DND-41 (cell line): ENCODE measurements around the gene ALPL.

Experiments used
- ATAC-seq: fragments of 200-7000 bp; cut with Tn5 transposase; 3 replicates; pipeline ENCODE4 v1.9.1; 2021; ENCODE audit warnings: low read depth; ENCODE audit not compliant: insufficient read depth
- DNase-seq: peaks from one replicate; pipeline ENCODE4 v3.0.0-alpha.2; 2020
- H2AFZ ChIP-seq: 2 replicates; pipeline ENCODE4 v1.6.0; 2012; ENCODE audit warnings: low read depth, low read length
- H3K27ac ChIP-seq: 2 replicates; pipeline ENCODE4 v1.5.1; 2012; ENCODE audit warnings: low read length, inconsistent platforms
- H3K27me3 ChIP-seq: fragments of 200-600 bp; sonication (generic); 2 replicates; pipeline ENCODE4 v1.6.0; 2012; ENCODE audit warnings: low read length, mild to moderate bottlenecking, inconsistent platforms; ENCODE audit not compliant: insufficient read depth, poor library complexity
- H3K36me3 ChIP-seq: 2 replicates; pipeline ENCODE4 v1.5.1; 2012; ENCODE audit warnings: low read length, inconsistent platforms; ENCODE audit not compliant: insufficient read depth
- H3K4me1 ChIP-seq: 2 replicates; pipeline ENCODE4 v1.5.1; 2012; ENCODE audit warnings: mild to moderate bottlenecking, low read length; ENCODE audit not compliant: insufficient read depth
- H3K4me2 ChIP-seq: 2 replicates; pipeline ENCODE4 v1.6.0; 2012; ENCODE audit warnings: mild to moderate bottlenecking, moderate library complexity, low read length, inconsistent platforms; ENCODE audit not compliant: insufficient read depth
- H3K4me3 ChIP-seq, 2 experiments: fragments of 200-600 bp in 1 of 2; shearing (Covaris generic) in 1 of 2; 2 replicates each; pipeline ENCODE4 v1.5.1; 2012 to 2016; ENCODE audit warnings: inconsistent platforms in 2 of 2, low read length in 2 of 2, mild to moderate bottlenecking in 2 of 2, low read depth in 1 of 2, moderate library complexity in 1 of 2
- H3K79me2 ChIP-seq: 2 replicates; pipeline ENCODE4 v1.6.0; 2012; ENCODE audit warnings: low read length, inconsistent platforms; ENCODE audit not compliant: insufficient read depth
- H3K9ac ChIP-seq: 2 replicates; pipeline ENCODE4 v1.6.0; 2012; ENCODE audit warnings: low read depth, mild to moderate bottlenecking, inconsistent platforms, low read length, moderate library complexity
- H3K9me3 ChIP-seq: 2 replicates; pipeline ENCODE4 v1.5.1; 2012; ENCODE audit warnings: low read length, moderate library complexity, mild to moderate bottlenecking, inconsistent platforms; ENCODE audit not compliant: insufficient read depth, severe bottlenecking
- H4K20me1 ChIP-seq: 2 replicates; pipeline ENCODE4 v1.6.0; 2012; ENCODE audit warnings: low read length; ENCODE audit not compliant: insufficient read depth
- CTCF ChIP-seq: IDR thresholded peaks from 2 replicates; pipeline ENCODE4 v1.5.1; 2012; ENCODE audit warnings: borderline replicate concordance, low read length, moderate library complexity, mild to moderate bottlenecking; ENCODE audit not compliant: poor library complexity, severe bottlenecking; ENCODE audit errors: extremely low read depth
- EZH2 ChIP-seq: IDR thresholded peaks from 3 replicates; pipeline ENCODE4 v1.6.1; 2012; ENCODE audit warnings: borderline replicate concordance, low read depth, mild to moderate bottlenecking, moderate library complexity, low read length, inconsistent platforms; ENCODE audit not compliant: severe bottlenecking

Gene ALPL

DNA sequence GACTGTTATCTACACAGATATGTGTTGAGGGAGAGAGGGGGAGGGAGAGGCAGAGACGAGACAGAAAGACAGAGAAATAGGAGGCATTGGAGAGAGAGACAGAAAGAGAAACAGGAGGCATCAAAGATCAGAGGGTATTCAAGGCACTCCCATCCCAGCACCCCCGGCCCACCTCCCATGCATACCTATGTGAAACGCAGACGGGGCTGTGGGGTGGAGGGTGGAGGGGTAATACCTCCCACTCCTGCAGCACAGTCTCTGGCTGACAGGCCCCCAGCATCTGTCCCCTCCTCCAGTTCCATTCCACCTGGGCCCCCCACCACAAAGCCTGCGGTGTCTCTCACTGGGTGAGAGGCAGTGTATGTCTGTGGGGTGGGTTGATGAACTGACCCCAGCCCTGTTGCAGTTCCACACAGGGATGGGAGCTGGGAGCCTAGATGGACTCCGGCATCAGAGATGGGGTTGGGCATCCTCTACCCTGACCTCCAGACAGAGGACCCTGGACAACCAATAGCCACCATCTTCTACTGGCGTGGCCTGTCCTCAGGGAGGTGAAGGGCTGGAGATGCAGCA lies 110.2 kb downstream of the ALPL start:
- Histone ChIP-seq H3K4me1 (no peaks in the 10 kb centered on the region), H3K27me3 (no peaks in the 10 kb centered on the region), H4K20me1 (peaks cover 13% of the 10 kb centered on the region), H3K4me3 (no peak overlapping the region), H3K27ac (no peak overlapping the region), H3K9me3 (no peaks in the 10 kb centered on the region), H3K4me2 (no peak overlapping the region), H3K36me3 (no peaks in the 10 kb centered on the region), H3K9ac (no peak overlapping the region), H3K79me2 (no peaks in the 10 kb centered on the region), H2AFZ (no peak overlapping the region)
- TF ChIP-seq EZH2 (no peak), CTCF (no peak)
- DNase-seq (no peak), ATAC-seq (no peak)

DNA sequence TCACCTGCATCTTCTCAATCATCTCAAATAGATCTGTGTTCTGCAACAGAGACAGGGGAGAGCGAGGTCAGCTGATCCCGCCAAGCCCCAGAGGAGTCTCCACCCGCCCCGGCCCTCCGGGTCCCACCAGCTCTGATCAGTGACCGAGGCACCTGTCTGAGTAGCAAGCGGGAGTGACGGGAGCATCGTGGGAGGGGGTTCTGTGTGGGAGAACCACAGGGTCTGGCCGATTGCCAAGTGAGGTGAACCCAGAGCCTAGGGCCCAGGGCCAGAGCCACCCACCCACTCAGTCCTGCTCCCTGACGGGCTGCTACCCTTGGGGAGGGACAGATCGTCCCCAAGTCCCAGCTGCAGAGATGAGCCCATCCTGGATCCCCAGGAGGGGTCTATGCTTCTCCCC lies 110.8 kb downstream of the ALPL start:
- TF ChIP-seq CTCF (no peak), EZH2 (no peak)
- Histone ChIP-seq H3K79me2 (no peaks in the 10 kb centered on the region), H4K20me1 (peaks cover 13% of the 10 kb centered on the region), H3K4me1 (no peaks in the 10 kb centered on the region), H3K4me2 (no peak overlapping the region), H3K9ac (no peak overlapping the region), H3K9me3 (no peaks in the 10 kb centered on the region), H3K4me3 (no peak overlapping the region), H3K27me3 (no peaks in the 10 kb centered on the region), H3K36me3 (no peaks in the 10 kb centered on the region), H3K27ac (no peak overlapping the region), H2AFZ (no peak overlapping the region)
- ATAC-seq (no peak), DNase-seq (no peak)

DNA sequence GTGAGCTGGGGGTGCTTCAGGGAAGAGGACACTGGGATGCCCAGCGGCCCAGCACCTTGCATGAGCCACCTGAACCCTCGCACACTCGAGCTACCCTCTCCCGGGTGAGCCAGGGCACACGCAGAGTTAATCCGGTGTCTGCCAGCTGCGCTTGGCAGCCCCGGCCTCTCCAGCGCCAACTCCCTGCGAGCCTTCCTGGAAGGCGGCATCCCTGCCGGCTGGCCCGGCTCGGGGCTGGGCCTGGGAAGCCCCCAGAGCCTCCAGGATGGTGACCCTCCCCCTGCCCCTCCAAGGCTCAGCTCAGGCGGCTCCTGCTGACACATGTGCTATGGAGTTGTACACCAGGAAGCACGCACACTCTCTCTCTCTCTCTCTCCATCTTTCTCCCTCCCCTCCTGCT lies 111.3 kb downstream of the ALPL start:
- Histone ChIP-seq H3K27me3 (no peaks in the 10 kb centered on the region), H2AFZ (no peak overlapping the region), H3K4me3 (no peak overlapping the region), H3K4me2 (no peak overlapping the region), H4K20me1 (peaks cover 13% of the 10 kb centered on the region), H3K9me3 (no peaks in the 10 kb centered on the region), H3K9ac (no peak overlapping the region), H3K79me2 (no peaks in the 10 kb centered on the region), H3K4me1 (no peaks in the 10 kb centered on the region), H3K36me3 (no peaks in the 10 kb centered on the region), H3K27ac (no peak overlapping the region)
- no peak for TF ChIP-seq CTCF
- no peak for TF ChIP-seq EZH2
- DNase-seq = no peak
- ATAC-seq = no peak

DNA sequence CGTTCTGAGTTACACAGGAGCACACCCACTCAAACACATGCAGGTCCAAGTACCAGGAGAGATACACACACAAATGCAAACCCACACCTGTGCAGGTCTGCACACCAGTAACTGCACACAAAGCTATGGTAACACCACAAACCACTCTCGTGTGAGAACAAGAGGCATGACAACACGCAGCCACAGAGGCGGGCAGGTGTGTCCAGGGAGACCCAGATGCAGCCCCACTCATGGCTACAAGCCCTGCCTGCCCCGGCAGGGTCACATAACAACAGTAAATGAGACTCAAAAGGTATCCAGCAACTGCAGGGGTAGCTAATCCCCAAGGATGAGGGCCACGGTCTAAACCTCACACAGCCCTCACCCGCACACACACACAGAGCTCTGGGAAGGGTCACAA lies 111.8 kb downstream of the ALPL start:
- H3K27ac ChIP-seq = no peak overlapping the region
- no peak overlapping the region for H3K4me3 ChIP-seq
- no peaks in the 10 kb centered on the region for H3K36me3 ChIP-seq
- H3K79me2 ChIP-seq = no peaks in the 10 kb centered on the region
- no peak overlapping the region for H3K9ac ChIP-seq
- no peak for DNase-seq
- peaks cover 13% of the 10 kb centered on the region for H4K20me1 ChIP-seq
- no peaks in the 10 kb centered on the region for H3K4me1 ChIP-seq
- no peaks in the 10 kb centered on the region for H3K27me3 ChIP-seq
- H3K4me2 ChIP-seq = no peak overlapping the region
- H2AFZ ChIP-seq = no peak overlapping the region
- no peak for ATAC-seq
- no peaks in the 10 kb centered on the region for H3K9me3 ChIP-seq
- TF ChIP-seq CTCF (no peak), EZH2 (no peak)
